Karpas-422 (cell line): ENCODE data around the gene PDK4. TPM values are rescaled to one million over a fixed set of nuclear protein-coding genes. Genes with fewer than 3 reads are reported as not detected.
"Not testable (repeated sequence)": the region's sequence is repeated elsewhere in the genome, so short reads cannot be mapped to it uniquely, and the experiment has no call there.

Experiments used
- DNase-seq: peaks from one replicate; pipeline ENCODE4 v3.0.0-alpha.2; 2015
- H2AFZ ChIP-seq: fragments of 200-600 bp; sonication (generic); 2 replicates; pipeline ENCODE4 v1.6.1; 2014; ENCODE audit warnings: antibody characterized with exemption, low read length, mixed read lengths
- H3K27ac ChIP-seq: fragments of 200-600 bp; sonication (generic); 2 replicates; pipeline ENCODE4 v1.5.1; 2014; ENCODE audit warnings: mild to moderate bottlenecking, low read length, moderate library complexity
- H3K27me3 ChIP-seq: fragments of 200-600 bp; sonication (generic); 2 replicates; pipeline ENCODE4 v1.6.1; 2014; ENCODE audit warnings: low read length, mixed read lengths
- H3K36me3 ChIP-seq: fragments of 200-600 bp; sonication (generic); 2 replicates; pipeline ENCODE4 v1.6.1; 2014; ENCODE audit warnings: low read length, mixed read lengths; ENCODE audit not compliant: insufficient read depth
- H3K4me1 ChIP-seq: fragments of 200-600 bp; sonication (generic); 2 replicates; pipeline ENCODE4 v1.6.1; 2014; ENCODE audit warnings: mild to moderate bottlenecking, low read length, mixed read lengths
- H3K4me2 ChIP-seq: fragments of 200-600 bp; sonication (generic); 2 replicates; pipeline ENCODE4 v1.6.1; 2014; ENCODE audit warnings: low read length, low read depth, mild to moderate bottlenecking; ENCODE audit not compliant: poor library complexity, severe bottlenecking
- H3K4me3 ChIP-seq: fragments of 200-600 bp; sonication (generic); 2 replicates; pipeline ENCODE4 v1.5.1; 2014; ENCODE audit warnings: mild to moderate bottlenecking, antibody characterized with exemption, low read length, mixed read lengths
- H3K79me2 ChIP-seq: fragments of 200-600 bp; sonication (generic); 2 replicates; pipeline ENCODE4 v1.6.1; 2014; ENCODE audit warnings: mild to moderate bottlenecking, low read length, mixed read lengths
- H3K9ac ChIP-seq: fragments of 200-600 bp; sonication (generic); 2 replicates; pipeline ENCODE4 v1.6.0; 2014; ENCODE audit warnings: low read length
- H3K9me2 ChIP-seq: fragments of 200-600 bp; sonication (generic), shearing (Covaris generic); replicated peaks from 2 replicates; pipeline ENCODE4 v1.6.0; 2014; ENCODE audit warnings: mild to moderate bottlenecking, low read length, moderate library complexity; ENCODE audit not compliant: insufficient read depth
- H3K9me3 ChIP-seq: fragments of 300-700, 200-600 bp; sonication (generic); 2 replicates; pipeline ENCODE4 v1.6.1; 2014; ENCODE audit warnings: low read length, mixed read lengths
- H4K20me1 ChIP-seq: fragments of 200-600 bp; sonication (generic); 2 replicates; pipeline ENCODE4 v1.6.1; 2014; ENCODE audit warnings: mild to moderate bottlenecking, antibody characterized with exemption, low read length, low read depth; ENCODE audit not compliant: insufficient read depth
- total RNA-seq: library from RNA; depleted of rRNA; stranded (reverse); fragments of >200 nt; shearing (Covaris generic); gene quantifications from 2 replicates; pipeline ENCODE4 v1.2.3, GENCODE V29; 2014; ENCODE audit warnings: low replicate concordance

Gene PDK4
- total RNA-seq, 1 experiment from 2014 or later: not detected

GRCh38 chr7:95578299-95578855 is 17.9 kb downstream of the PDK4 start:
- Histone ChIP-seq H3K27me3 (no peaks in the 10 kb centered on the region), H2AFZ (no peak overlapping the region), H3K79me2 (no peaks in the 10 kb centered on the region), H3K36me3 (no peaks in the 10 kb centered on the region), H3K9ac (no peak overlapping the region), H4K20me1 (no peaks in the 10 kb centered on the region), H3K27ac (no peak overlapping the region), H3K4me3 (no peak overlapping the region), H3K9me2 (no peaks in the 10 kb centered on the region), H3K4me2 (no peak overlapping the region), H3K4me1 (no peaks in the 10 kb centered on the region), H3K9me3 (no peaks in the 10 kb centered on the region)
- no peak for DNase-seq

DNA sequence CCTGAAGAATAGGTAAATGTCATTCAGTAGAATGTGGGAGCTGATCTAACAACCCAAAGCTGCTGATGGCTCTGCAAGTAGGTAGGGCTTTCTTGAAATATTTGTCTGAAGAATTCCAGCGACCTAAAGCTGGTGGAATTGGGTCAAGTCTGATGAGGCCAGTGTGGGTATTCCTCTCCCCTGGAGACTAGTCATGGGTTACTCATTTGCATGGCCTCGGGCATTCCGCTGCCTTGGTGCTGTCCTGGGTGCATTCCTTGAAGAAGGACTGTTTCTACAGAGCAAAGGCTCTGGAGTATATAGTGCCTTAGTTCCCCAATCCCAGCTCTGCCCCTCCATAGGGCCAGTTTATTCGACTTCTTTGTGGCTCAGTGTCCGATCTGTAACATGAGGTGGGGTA is 19.2 kb downstream of the PDK4 start:
- Histone ChIP-seq H3K9me2 (no peaks in the 10 kb centered on the region), H3K4me2 (no peak overlapping the region), H2AFZ (no peak overlapping the region), H3K4me1 (no peaks in the 10 kb centered on the region), H3K27ac (no peak overlapping the region), H3K79me2 (no peaks in the 10 kb centered on the region), H3K4me3 (no peak overlapping the region), H3K36me3 (no peaks in the 10 kb centered on the region), H4K20me1 (no peaks in the 10 kb centered on the region), H3K9ac (no peak overlapping the region), H3K9me3 (no peaks in the 10 kb centered on the region), H3K27me3 (no peaks in the 10 kb centered on the region)
- no peak for DNase-seq

DNA sequence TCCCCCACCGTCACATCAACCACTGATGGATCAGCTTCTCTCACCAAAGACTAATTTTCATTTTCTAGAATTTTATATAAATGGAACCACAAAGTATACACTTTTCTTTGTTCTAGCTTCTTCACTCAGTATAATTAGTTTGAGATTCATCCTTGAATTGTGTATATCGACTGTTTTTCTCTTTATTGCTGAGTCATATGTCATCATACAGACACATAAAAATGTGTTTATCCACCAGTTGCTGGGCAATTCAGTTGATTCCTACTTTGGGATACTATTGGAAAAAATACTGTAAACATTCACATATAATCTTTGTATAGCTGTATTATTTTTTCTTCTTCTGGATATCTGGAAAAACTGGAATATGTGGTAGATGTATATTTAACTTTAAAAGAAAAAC is 26.6 kb downstream of the PDK4 start:
- no peak overlapping the region for H3K4me3 ChIP-seq
- no peak for DNase-seq

GRCh38 chr7:95560674-95561073 is 35.6 kb downstream of the PDK4 start:
- Histone ChIP-seq H4K20me1 (no peaks in the 10 kb centered on the region), H3K9me2 (no peaks in the 10 kb centered on the region), H3K27me3 (no peaks in the 10 kb centered on the region), H3K9me3 (no peaks in the 10 kb centered on the region), H3K27ac (no peak overlapping the region), H3K4me2 (no peak overlapping the region), H3K36me3 (no peaks in the 10 kb centered on the region), H3K4me1 (no peaks in the 10 kb centered on the region), H2AFZ (no peak overlapping the region), H3K79me2 (no peaks in the 10 kb centered on the region), H3K9ac (no peak overlapping the region), H3K4me3 (no peak overlapping the region)
- DNase-seq: no peak

More for the DNA sequence above, 26.6 kb downstream of the PDK4 start:
- no peak overlapping the region for H2AFZ ChIP-seq
- no peaks in the 10 kb centered on the region for H3K27me3 ChIP-seq
- H3K4me2 ChIP-seq: no peak overlapping the region
- no peaks in the 10 kb centered on the region for H4K20me1 ChIP-seq
- no peaks in the 10 kb centered on the region for H3K9me2 ChIP-seq
- H3K79me2 ChIP-seq: no peaks in the 10 kb centered on the region
- no peaks in the 10 kb centered on the region for H3K9me3 ChIP-seq
- H3K36me3 ChIP-seq: no peaks in the 10 kb centered on the region
- H3K4me1 ChIP-seq: no peaks in the 10 kb centered on the region
- no peak overlapping the region for H3K9ac ChIP-seq
- no peak overlapping the region for H3K27ac ChIP-seq

GRCh38 chr7:95558864-95559263 is 37.5 kb downstream of the PDK4 start:
- no peaks in the 10 kb centered on the region for H3K4me1 ChIP-seq

GRCh38 chr7:95556777-95557176 is 39.5 kb downstream of the PDK4 start:
- no peaks in the 10 kb centered on the region for H3K36me3 ChIP-seq
- H3K9me3 ChIP-seq: no peaks in the 10 kb centered on the region
- no peak overlapping the region for H3K4me2 ChIP-seq
- H3K79me2 ChIP-seq: no peaks in the 10 kb centered on the region
- no peak overlapping the region for H3K9ac ChIP-seq
- H4K20me1 ChIP-seq: no peaks in the 10 kb centered on the region
- no peaks in the 10 kb centered on the region for H3K27me3 ChIP-seq
- H3K4me3 ChIP-seq: no peak overlapping the region
- H3K9me2 ChIP-seq: no peaks in the 10 kb centered on the region
- H3K27ac ChIP-seq: no peak overlapping the region
- H2AFZ ChIP-seq: no peak overlapping the region
- no peaks in the 10 kb centered on the region for H3K4me1 ChIP-seq
- no peak for DNase-seq

More at GRCh38 chr7:95558864-95559263, 37.5 kb downstream of the PDK4 start:
- no peaks in the 10 kb centered on the region for H4K20me1 ChIP-seq
- H3K79me2 ChIP-seq: no peaks in the 10 kb centered on the region
- H3K36me3 ChIP-seq: no peaks in the 10 kb centered on the region
- no peak for DNase-seq
- H2AFZ ChIP-seq: no peak overlapping the region
- H3K9me3 ChIP-seq: no peaks in the 10 kb centered on the region
- no peaks in the 10 kb centered on the region for H3K27me3 ChIP-seq
- H3K4me2 ChIP-seq: no peak overlapping the region
- H3K9ac ChIP-seq: no peak overlapping the region
- no peaks in the 10 kb centered on the region for H3K9me2 ChIP-seq
- no peak overlapping the region for H3K4me3 ChIP-seq
- H3K27ac ChIP-seq: no peak overlapping the region

DNA sequence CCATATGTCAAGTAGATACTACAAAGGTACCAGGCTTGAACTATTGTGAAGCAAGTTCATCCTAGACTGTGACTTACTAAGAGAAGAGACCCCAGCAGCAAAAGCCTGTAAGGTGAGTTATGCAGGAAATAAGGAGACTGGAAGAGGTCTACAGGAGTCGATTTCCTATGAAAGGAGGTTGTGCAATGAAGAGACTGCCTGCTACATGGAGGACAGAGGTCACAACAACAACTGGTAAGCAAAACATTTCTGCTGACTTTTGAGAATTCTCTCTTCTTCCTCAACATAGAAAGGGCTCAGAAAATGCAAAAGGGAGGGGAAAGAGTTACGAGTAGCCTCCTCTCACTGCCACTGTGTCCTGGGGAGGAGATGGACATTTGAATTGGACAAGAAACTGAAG is 42.4 kb downstream of the PDK4 start:
- no peak overlapping the region for H2AFZ ChIP-seq
- H3K27ac ChIP-seq: no peak overlapping the region

GRCh38 chr7:95552010-95552926 is 44.0 kb downstream of the PDK4 start:
- H3K79me2 ChIP-seq, H4K20me1 ChIP-seq, H3K9ac ChIP-seq, H3K36me3 ChIP-seq, H3K9me2 ChIP-seq, H3K4me3 ChIP-seq, H3K27me3 ChIP-seq, H3K4me1 ChIP-seq, DNase-seq, H3K27ac ChIP-seq, H3K9me3 ChIP-seq, H2AFZ ChIP-seq, H3K4me2 ChIP-seq: not testable (repeated sequence)

More for the DNA sequence above, 42.4 kb downstream of the PDK4 start:
- Histone ChIP-seq H3K4me2 (no peak overlapping the region), H3K9ac (no peak overlapping the region), H3K9me3 (no peaks in the 10 kb centered on the region), H4K20me1 (no peaks in the 10 kb centered on the region), H3K27me3 (no peaks in the 10 kb centered on the region), H3K79me2 (no peaks in the 10 kb centered on the region), H3K4me1 (no peaks in the 10 kb centered on the region), H3K4me3 (no peak overlapping the region), H3K9me2 (no peaks in the 10 kb centered on the region), H3K36me3 (no peaks in the 10 kb centered on the region)
- DNase-seq: no peak
